ENCODE measurements around the gene NPW.
"Not testable (repeated sequence)": the region's sequence is repeated elsewhere in the genome, so short reads cannot be mapped to it uniquely, and the experiment has no call there.

NPW gene

GRCh38 chr16:2023092-2024031 lies 3.8 kb downstream of the NPW start:
- peak; percentile 46 for FAIRE-seq

GRCh38 chr16:2024032-2024420 lies 4.4 kb downstream of the NPW start:
- FAIRE-seq = no peak

- FAIRE-seq = no peak
Observed at GRCh38 chr16:2025251-2025650, 5.7 kb downstream of the NPW start.

- no peak for FAIRE-seq
Observed at GRCh38 chr16:2025878-2026460, 6.4 kb downstream of the NPW start.

- FAIRE-seq = no peak
Observed at GRCh38 chr16:2026461-2027023, 7.0 kb downstream of the NPW start, which contains the start of gene NHERF2. Gene NHERF2 (plus strand): TSS chr16:2026902. CDS start chr16:2027006, 104 bp downstream.

GRCh38 chr16:2027024-2028010 lies 7.7 kb downstream of the NPW start:
- no peak for FAIRE-seq

GRCh38 chr16:2028146-2028545 lies 8.6 kb downstream of the NPW start:
- no peak for FAIRE-seq

GRCh38 chr16:2028620-2029220 lies 9.1 kb downstream of the NPW start:
- FAIRE-seq = no peak

- FAIRE-seq = no peak
Observed at GRCh38 chr16:2029350-2029749, 9.8 kb downstream of the NPW start.

- FAIRE-seq = no peak
Observed at GRCh38 chr16:2030036-2030435, 10.5 kb downstream of the NPW start.

- no peak for FAIRE-seq
Observed at GRCh38 chr16:2031081-2031577, 11.5 kb downstream of the NPW start.

- FAIRE-seq = no peak
Observed at GRCh38 chr16:2032285-2033056, 12.9 kb downstream of the NPW start.

GRCh38 chr16:2033057-2033908 lies 13.7 kb downstream of the NPW start:
- FAIRE-seq = no peak

GRCh38 chr16:2033909-2034695 lies 14.5 kb downstream of the NPW start:
- not testable (repeated sequence) for FAIRE-seq

GRCh38 chr16:2034696-2035430 lies 15.3 kb downstream of the NPW start:
- FAIRE-seq = no peak

GRCh38 chr16:2035431-2036199 lies 16.0 kb downstream of the NPW start:
- FAIRE-seq = no peak

- no peak for FAIRE-seq
Observed at GRCh38 chr16:2036200-2036966, 16.8 kb downstream of the NPW start.
